HS-5 (cell line): ENCODE data around the gene SH3RF1.
"Not testable (repeated sequence)": the region's sequence is repeated elsewhere in the genome, so short reads cannot be mapped to it uniquely, and the experiment has no call there.

Experiments used
- DNase-seq: peaks from one replicate; pipeline ENCODE4 v3.0.0-alpha.2; 2012; ENCODE audit warnings: low read depth

Gene SH3RF1

GRCh38 chr4:169270810-169271691, at the start of gene SH3RF1:
TSS of gene SH3RF1 (minus strand) at chr4:169270956. CDS start at chr4:169269212, 1,744 bp downstream.
- no peak for DNase-seq

DNA sequence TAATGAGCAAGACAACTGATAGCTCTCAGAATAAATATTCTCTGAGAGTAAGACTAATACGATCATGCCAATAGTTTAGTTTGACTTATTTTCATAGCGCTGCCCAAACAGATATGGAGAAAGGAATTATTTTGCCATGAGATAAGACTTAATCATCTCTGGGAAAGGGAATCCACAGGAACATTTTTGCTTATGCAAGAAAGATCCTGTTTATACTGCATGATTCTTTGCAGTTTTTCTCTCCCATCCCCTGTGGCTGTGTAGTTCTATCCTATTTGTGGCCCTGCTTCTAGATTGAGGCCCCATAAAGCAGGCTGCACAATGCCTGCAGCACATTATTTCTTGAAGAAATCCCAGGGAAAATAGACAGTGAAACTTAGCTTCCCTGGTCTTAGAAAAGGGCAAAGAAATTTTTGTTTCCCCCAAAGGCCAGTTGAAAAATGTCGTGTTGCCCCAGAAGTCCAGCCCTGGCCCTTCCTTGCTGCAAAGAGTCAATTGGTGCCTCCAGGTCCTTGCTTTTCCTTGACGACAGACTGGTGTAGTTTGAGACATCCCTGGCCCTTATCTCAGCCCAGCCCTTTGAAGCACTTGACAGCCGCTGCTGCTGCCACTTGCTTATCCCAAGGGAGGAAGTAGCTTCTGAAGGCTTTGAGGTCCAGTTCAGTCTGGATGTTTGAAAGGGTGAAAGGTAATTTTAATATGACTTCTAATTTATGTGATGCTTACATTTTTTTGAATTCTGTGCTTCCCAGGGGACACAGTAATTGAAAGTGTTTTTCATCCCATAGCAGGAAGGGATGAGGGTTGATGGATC, 45.0 kb upstream of the SH3RF1 start:
- DNase-seq: peak; percentile 32

DNA sequence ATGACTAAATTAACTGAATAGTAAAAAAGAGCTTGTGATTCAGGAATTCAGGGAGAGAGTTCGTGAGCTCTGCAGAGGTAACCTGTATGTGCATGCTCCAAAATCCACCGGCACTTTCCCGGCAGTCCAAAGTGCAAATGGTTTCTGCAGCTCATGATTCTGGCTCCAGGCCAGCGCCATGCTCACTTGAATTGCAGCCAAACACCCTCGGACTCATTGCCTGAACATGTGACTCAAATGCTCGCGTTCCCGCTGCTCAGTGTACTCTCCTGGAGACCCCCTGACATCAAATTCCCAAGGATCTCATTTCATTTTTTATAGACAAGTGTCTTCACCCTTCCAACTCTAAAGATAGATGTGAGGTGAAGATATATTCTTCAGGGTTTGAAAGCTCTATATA, 44.1 kb upstream of the SH3RF1 start:
- DNase-seq: peak; percentile 39

GRCh38 chr4:169313732-169314131, 43.0 kb upstream of the SH3RF1 start:
- no peak for DNase-seq

- DNase-seq: no peak
Observed at GRCh38 chr4:169312690-169313422, 42.1 kb upstream of the SH3RF1 start.

- DNase-seq: no peak
Observed at GRCh38 chr4:169311643-169312365, 41.0 kb upstream of the SH3RF1 start.

DNA sequence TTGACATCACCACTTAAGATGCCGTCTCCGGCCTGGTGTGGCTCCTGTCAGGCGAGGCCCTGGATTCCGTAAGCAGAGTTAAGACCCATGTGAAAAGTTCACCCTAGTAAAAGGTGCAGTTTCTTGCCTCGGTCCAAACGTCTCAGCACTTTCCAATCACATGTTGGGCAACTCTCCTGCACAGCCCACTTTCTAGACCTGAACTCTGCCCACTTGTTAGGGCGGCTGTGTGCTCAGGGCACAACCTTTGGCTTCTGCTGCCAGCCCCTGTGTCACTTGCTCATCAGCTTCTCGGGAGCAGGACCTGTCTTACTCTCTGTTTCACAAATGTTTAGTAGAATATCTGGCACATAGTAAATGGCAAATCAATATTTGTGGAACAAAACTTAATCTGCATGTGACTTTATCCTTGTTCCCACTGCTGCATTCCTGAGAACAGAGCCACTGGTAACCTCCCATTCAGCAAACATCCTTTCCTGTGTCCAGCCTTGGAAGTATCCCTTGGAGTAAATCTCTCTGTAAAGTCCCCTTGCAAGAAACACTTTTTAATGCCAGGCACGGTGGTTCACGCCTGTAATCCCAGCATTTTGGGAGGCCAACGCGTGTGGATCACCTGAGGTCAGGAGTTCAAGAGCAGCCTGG, 38.7 kb upstream of the SH3RF1 start:
- no peak for DNase-seq

DNA sequence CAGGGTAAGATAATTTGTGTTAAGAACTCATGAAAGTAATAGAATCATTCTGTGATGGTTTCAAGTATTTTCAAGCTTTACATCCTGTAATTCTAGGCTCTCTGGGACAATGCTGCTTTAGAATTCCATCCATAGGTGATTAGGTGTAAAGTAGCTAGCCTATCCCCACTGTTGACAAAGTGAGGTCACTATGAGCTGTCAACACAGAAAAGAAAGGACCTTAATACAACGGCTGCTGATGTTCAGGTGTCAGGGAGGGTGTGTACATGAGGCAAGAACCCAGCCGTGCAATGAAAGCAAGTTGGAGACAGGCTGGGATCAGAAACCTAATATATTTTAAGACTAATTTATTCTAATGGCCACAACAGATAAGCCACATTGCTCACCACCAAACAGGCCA, 36.8 kb upstream of the SH3RF1 start:
- no peak for DNase-seq

DNA sequence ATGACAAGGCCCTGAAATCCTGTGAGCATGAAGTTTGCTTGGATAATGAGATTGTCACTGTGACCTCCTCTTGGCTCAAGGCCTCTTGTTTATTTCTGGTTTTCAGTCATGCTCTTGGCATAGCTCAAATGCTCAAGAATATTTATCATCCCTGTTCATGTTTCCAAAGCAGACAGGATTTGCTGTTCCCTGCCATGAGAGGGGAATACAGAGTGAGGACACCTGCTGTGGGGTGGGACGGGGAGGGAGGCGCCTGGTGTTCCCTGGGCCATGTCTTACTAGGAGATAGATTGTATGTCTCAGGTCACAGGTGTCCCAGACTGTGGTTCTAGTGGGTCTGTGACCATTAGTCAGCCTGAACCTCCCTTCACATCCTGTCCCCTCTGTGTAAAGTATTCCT, 34.9 kb upstream of the SH3RF1 start:
- DNase-seq: no peak

DNA sequence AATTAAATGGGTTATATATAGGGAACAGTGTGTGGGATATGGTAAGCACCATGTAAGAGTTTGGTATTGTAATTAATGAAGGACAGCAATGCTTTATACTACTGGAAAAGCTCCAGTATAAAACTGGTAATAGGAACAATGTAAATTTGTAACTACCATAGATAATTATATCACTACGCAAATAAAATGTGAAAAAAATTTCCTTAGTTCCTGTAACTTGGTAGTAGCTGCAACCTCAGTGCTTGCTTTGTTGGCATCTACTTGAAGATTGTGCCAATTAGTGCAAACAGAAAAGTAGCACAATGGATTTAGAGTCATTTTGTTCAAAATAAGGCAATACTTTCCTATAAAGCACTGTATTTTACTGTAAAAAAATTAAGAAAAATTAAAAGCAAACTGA, 34.4 kb upstream of the SH3RF1 start:
- DNase-seq: no peak

DNA sequence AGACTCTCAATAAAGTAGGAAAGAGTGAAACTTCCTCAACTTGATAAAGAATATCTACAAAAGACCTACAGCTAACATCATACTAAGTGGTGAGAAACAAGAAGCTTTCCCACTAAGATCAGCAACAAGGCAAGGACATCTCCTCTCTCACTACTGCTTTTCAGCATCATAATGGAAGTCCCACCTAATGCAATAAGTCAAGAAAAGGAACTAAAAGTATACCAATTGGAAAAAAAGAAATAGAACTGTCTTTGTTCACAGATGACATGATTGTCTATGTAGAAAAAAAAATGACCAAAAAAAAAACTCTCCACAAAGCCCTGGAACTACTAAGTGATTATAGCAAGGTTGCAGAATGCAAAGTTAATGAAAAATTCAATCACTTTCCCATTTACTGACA, 25.1 kb upstream of the SH3RF1 start:
- DNase-seq: no peak

GRCh38 chr4:169293343-169294176, 22.8 kb upstream of the SH3RF1 start:
- DNase-seq: no peak

DNA sequence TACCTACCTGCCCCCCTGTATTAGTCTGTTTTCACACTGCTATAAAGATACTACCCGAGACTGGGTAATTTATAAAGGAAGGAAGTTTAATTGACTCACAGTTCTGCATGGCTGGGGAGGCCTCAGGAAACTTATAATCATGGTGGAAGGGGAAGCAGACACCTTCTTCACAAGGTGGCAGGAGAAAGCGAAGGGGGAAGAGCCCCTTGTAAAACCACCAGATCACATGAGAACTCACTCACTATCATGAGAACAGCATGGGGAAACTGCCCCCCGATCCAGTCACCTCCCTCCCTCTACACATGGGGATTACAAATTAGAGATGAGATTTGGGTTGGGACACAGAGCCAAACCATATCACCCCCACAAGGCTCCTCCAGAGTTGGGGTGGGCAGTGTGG, 17.2 kb upstream of the SH3RF1 start:
- not testable (repeated sequence) for DNase-seq

- DNase-seq: no peak
Observed at GRCh38 chr4:169286562-169287301, 16.0 kb upstream of the SH3RF1 start.

DNA sequence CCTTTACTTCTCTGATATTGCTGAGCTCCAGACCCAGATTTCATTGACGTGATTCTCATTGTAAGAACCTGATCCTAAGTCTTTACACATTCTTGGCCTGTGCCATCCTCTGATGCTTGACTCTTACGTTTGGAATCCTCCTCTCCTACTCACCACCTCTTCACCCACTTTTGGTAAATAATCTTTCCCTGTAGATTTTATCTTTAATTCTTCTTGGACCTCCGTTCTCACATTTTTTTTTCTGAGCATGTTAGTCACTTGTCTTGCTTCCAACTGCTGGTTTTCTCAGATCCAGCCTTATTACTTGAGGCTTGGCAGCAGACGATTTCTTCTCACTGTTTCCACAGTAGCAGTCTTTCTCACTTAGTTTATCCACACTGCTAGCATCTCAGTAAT, 12.4 kb upstream of the SH3RF1 start:
- DNase-seq: peak; percentile 87

- peak; percentile 68 for DNase-seq
Observed at GRCh38 chr4:169282429-169283113, 11.8 kb upstream of the SH3RF1 start.

DNA sequence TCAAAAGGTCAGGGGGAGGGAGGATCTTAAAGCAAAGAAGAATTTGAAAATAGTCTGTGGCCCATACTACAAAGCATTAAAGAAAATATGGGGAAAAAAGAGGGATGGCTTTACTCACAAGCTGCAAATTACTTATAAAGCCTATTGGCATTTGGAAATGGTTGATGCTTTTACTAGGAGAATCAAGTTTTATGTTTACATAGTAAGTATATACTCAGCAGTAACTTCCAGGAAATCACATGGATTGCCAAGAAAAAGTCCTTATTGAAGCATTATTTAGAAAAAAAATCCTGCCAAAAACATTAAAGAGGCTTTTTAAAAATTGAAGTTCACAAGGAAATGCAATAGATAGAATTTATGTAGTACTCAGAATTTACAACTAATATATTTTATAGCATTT, 8.4 kb upstream of the SH3RF1 start:
- no peak for DNase-seq

DNA sequence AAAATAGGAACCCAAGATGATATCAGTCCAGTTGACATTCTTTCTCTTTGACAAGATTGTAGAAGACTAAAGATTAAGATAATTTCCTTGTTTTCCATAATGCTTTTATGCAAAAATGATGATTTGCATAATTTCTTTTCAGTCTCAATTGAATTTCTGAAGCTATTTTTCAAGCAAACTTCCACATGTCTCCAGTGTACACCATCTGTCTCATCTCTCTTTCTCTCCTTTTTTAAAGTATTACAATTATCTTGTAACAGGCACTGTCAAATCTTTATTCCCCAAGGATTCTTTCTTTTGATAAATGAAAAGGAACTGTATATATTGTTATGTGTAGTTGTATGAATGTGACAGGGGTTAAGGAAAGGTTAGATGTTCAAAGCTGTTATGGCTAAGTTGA, 7.9 kb upstream of the SH3RF1 start:
- DNase-seq: no peak

DNA sequence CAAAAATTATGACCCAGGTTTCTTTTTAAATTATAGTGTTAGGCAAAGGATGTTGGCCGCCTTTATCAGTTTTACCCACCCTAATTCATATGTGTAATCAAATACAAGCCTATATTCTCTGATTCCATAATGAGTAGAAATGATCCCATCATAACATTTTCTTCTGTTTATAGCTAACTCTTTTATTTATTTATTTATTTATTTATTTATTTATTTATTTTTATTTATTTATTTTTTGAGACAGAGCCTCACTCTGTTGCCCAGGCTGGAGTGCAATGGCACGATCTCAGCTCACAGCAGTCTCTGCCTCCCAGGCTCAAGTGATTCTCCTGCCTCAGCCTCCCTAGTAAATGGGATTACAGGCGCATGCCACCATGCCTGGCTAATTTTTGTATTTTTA, 7.1 kb upstream of the SH3RF1 start:
- DNase-seq: not testable (repeated sequence)
